Thyroid gland (tissue), 4 donors: ENCODE measurements around the gene PVALB.

Experiments used
- POLR2A ChIP-seq, 2 donors: fragments of 450-650 bp; IDR thresholded peaks; one replicate each; pipeline ENCODE4 v1.6.1; 2017; ENCODE audit warnings: antibody characterized with exemption in 2 of 2, mild to moderate bottlenecking in 2 of 2, moderate library complexity in 1 of 2
- TF ChIP-seq, protein P1 (sequence below), 6 experiments: fragments of 200-600 bp in 3 of 6; fragments of 450-650 bp in 3 of 6; sonication (generic) in 3 of 6; IDR thresholded peaks; one replicate each; pipeline ENCODE4 v1.5.1; 2016 to 2019; ENCODE audit warnings: antibody characterized with exemption in 6 of 6, mild to moderate bottlenecking in 2 of 6, inconsistent platforms in 1 of 6, moderate library complexity in 1 of 6

DNA sequence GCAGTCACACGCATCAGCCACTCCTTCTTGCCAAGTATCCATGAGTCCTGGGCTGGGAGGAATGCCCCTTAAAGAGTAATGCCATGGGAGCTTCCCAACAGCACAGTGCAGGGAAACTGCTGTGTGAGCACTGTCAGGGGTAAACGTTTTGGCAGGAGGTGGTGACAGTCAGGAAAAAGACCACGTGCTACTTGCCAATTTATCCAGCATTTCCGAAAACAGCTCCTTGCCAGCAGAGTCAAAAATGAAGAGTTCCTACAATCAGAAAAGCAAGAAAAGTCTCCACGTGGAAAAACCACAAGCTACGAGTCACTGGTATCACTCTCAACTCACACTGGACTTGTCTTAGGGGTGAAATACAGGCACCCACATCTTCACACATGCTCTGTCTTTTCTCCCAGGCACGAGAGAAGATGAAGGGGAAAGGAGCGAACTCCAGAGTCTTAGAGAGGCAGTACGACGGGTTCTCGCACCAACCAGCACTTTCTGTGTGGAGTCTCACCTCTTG is 50.8 kb downstream of the PVALB start:
- TF ChIP-seq, protein P1, sequence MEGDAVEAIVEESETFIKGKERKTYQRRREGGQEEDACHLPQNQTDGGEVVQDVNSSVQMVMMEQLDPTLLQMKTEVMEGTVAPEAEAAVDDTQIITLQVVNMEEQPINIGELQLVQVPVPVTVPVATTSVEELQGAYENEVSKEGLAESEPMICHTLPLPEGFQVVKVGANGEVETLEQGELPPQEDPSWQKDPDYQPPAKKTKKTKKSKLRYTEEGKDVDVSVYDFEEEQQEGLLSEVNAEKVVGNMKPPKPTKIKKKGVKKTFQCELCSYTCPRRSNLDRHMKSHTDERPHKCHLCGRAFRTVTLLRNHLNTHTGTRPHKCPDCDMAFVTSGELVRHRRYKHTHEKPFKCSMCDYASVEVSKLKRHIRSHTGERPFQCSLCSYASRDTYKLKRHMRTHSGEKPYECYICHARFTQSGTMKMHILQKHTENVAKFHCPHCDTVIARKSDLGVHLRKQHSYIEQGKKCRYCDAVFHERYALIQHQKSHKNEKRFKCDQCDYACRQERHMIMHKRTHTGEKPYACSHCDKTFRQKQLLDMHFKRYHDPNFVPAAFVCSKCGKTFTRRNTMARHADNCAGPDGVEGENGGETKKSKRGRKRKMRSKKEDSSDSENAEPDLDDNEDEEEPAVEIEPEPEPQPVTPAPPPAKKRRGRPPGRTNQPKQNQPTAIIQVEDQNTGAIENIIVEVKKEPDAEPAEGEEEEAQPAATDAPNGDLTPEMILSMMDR (IDR thresholded peaks at IDR 0.05) = no peak
- no peak for TF ChIP-seq POLR2A (IDR thresholded peaks at IDR 0.05)
